PFSK-1 (cell line): ENCODE results near the gene UACA.

Source experiments
- FOXP2 ChIP-seq: optimal IDR thresholded peaks from 2 replicates; pipeline ENCODE3; 2011; ENCODE audit warnings: borderline replicate concordance, control low read depth, inconsistent platforms; ENCODE audit not compliant: insufficient read depth; ENCODE audit errors: extremely low read length, extremely low read depth
- POLR2AphosphoS5 ChIP-seq: IDR thresholded peaks from 2 replicates; pipeline ENCODE4 v1.6.1; 2012; ENCODE audit warnings: low read depth, mild to moderate bottlenecking, control low read depth, low read length, moderate library complexity
- REST ChIP-seq, 2 experiments: IDR thresholded peaks; 2 replicates each; pipeline versions ENCODE4 v1.6.1 to v1.8.0; 2011 to 2012; ENCODE audit warnings: low read depth in 2 of 2, low read length in 2 of 2, control low read depth in 1 of 2, inconsistent platforms in 1 of 2, mild to moderate bottlenecking in 1 of 2, moderate library complexity in 1 of 2; ENCODE audit not compliant: insufficient read depth in 1 of 2
- SIN3A ChIP-seq: IDR thresholded peaks from 2 replicates; pipeline ENCODE4 v1.6.1; 2012; ENCODE audit warnings: mild to moderate bottlenecking, low read length, moderate library complexity, borderline replicate concordance; ENCODE audit not compliant: insufficient read depth

GRCh38 chr15:70757627-70758026 lies 5.7 kb downstream of the UACA start:
- TF ChIP-seq POLR2AphosphoS5 (no peak), SIN3A (no peak), REST (IDR thresholded peaks at IDR 0.05; ENCODE audit: insufficient read depth in 1 of 2, low read depth in 2 of 2, low read length in 2 of 2) (no peak), FOXP2 (no peak)
